H1 (cell line): ENCODE results near the gene NCOA6. TPM values are rescaled to one million over a fixed set of nuclear protein-coding genes. Genes with fewer than 3 reads are reported as not detected.
A peak's percentile ranks its signal among the peaks of the same experiment; 100 is the strongest.

Experiments
- ASH2L ChIP-seq: fragments of 200-600, 300-600 bp; sonication (generic); IDR thresholded peaks from one replicate; pipeline ENCODE4 v1.7.1; 2017; ENCODE audit warnings: low read length
- CBX8 ChIP-seq: fragments of 300-800, 300-1000 bp; sonication (generic); IDR thresholded peaks from 2 replicates; pipeline ENCODE4 v1.7.1; 2016; ENCODE audit warnings: low read depth, low read length, borderline replicate concordance
- CEBPB ChIP-seq: IDR thresholded peaks from 2 replicates; pipeline ENCODE4 v1.6.1; 2012; ENCODE audit warnings: low read depth, low read length
- CHD1 ChIP-seq: IDR thresholded peaks from 2 replicates; pipeline ENCODE4 v1.6.1; 2012; ENCODE audit warnings: low read depth, low read length, improper control_type of control experiment
- CHD2 ChIP-seq: IDR thresholded peaks from 2 replicates; pipeline ENCODE4 v1.6.1; 2012; ENCODE audit warnings: low read length, improper control_type of control experiment
- EGR1 ChIP-seq: IDR thresholded peaks from 2 replicates; pipeline ENCODE4 v1.6.1; 2011; ENCODE audit warnings: low read depth, low read length, borderline replicate concordance
- EZH2 ChIP-seq: fragments of 200-600 bp; sonication (generic); IDR thresholded peaks from 2 replicates; pipeline ENCODE4 v1.7.1; 2012; ENCODE audit warnings: low read depth, mild to moderate bottlenecking, moderate library complexity, low read length, inconsistent platforms; ENCODE audit not compliant: severe bottlenecking
- HDAC2 ChIP-seq, 2 experiments: fragments of 300-600 bp in 1 of 2; sonication (generic) in 1 of 2; IDR thresholded peaks; 2 replicates each; pipeline ENCODE4 v1.6.1; 2011 to 2012; ENCODE audit warnings: low read depth in 2 of 2, low read length in 2 of 2, mild to moderate bottlenecking in 2 of 2, moderate library complexity in 2 of 2, borderline replicate concordance in 1 of 2, inconsistent platforms in 1 of 2
- JUN ChIP-seq: IDR thresholded peaks from 2 replicates; pipeline ENCODE4 v1.6.1; 2011; ENCODE audit warnings: low read depth, mild to moderate bottlenecking, improper control_type of control experiment, low read length
- JUND ChIP-seq: IDR thresholded peaks from 2 replicates; pipeline ENCODE4 v1.6.1; 2011; ENCODE audit warnings: mild to moderate bottlenecking, improper control_type of control experiment, low read length
- KDM1A ChIP-seq: fragments of 200-600, 300-600 bp; sonication (generic); IDR thresholded peaks from 2 replicates; pipeline ENCODE4 v1.7.1; 2016; ENCODE audit warnings: mild to moderate bottlenecking, low read length, borderline replicate concordance
- KDM5A ChIP-seq: fragments of 200-600 bp; IDR thresholded peaks from 2 replicates; pipeline ENCODE4 v1.7.1; 2012; ENCODE audit warnings: mild to moderate bottlenecking, low read length, inconsistent platforms, mixed read lengths
- NANOG ChIP-seq: IDR thresholded peaks from 2 replicates; pipeline ENCODE4 v1.6.1; 2011; ENCODE audit warnings: low read length, low read depth, mild to moderate bottlenecking, inconsistent platforms; ENCODE audit not compliant: insufficient read depth, poor library complexity, severe bottlenecking
- POLR2A ChIP-seq, 2 experiments: IDR thresholded peaks; 1 replicate in 1 of 2; 2 replicates in 1 of 2; pipeline ENCODE4 v1.6.1; 2011; ENCODE audit warnings: low read depth in 2 of 2, low read length in 2 of 2, mild to moderate bottlenecking in 2 of 2; ENCODE audit errors: control extremely low read depth in 1 of 2
- RBBP5 ChIP-seq: IDR thresholded peaks from 2 replicates; pipeline ENCODE4 v1.7.1; 2012; ENCODE audit warnings: low read depth, mild to moderate bottlenecking, inconsistent platforms, low read length, moderate library complexity, borderline replicate concordance
- RNF2 ChIP-seq: fragments of 200-900, 300-1000 bp; sonication (generic); IDR thresholded peaks from 2 replicates; pipeline ENCODE4 v1.7.1; 2016; ENCODE audit warnings: borderline replicate concordance, low read depth, mild to moderate bottlenecking, antibody characterized with exemption, low read length; ENCODE audit not compliant: poor library complexity, severe bottlenecking; ENCODE audit errors: missing control alignments
- SIN3A ChIP-seq, 2 experiments: IDR thresholded peaks in 1 of 2; conservative IDR thresholded peaks in 1 of 2; 2 replicates each; pipeline ENCODE4 v1.6.1; 2011 to 2012; ENCODE audit warnings: low read length in 2 of 2, improper control_type of control experiment in 1 of 2, low read depth in 1 of 2, mild to moderate bottlenecking in 1 of 2
- SP4 ChIP-seq: IDR thresholded peaks from 2 replicates; pipeline ENCODE4 v1.6.1; 2012; ENCODE audit warnings: low read length, inconsistent platforms
- SRF ChIP-seq: IDR thresholded peaks from 2 replicates; pipeline ENCODE4 v1.6.1; 2011; ENCODE audit warnings: mild to moderate bottlenecking, low read depth, low read length, moderate library complexity
- SUZ12 ChIP-seq: fragments of 200-600 bp; sonication (generic); IDR thresholded peaks from 2 replicates; pipeline ENCODE4 v1.6.1; 2012; ENCODE audit warnings: mild to moderate bottlenecking, inconsistent platforms, low read length, moderate library complexity, mixed read lengths
- TAF1 ChIP-seq: IDR thresholded peaks from 2 replicates; pipeline ENCODE4 v1.6.1; 2011; ENCODE audit warnings: mild to moderate bottlenecking, low read depth, low read length
- TCF12 ChIP-seq: IDR thresholded peaks from 2 replicates; pipeline ENCODE4 v1.6.1; 2011; ENCODE audit warnings: low read depth, mild to moderate bottlenecking, low read length
- polyA plus RNA-seq, 7 experiments: library from polyadenylated mRNA; depleted of rRNA in 3 of 7; stranded (reverse) in 5 of 7; unstranded in 2 of 7; fragments of >200 nt in 5 of 7; fragments of 200-250 nt in 2 of 7; gene quantifications; 1 replicate in 5 of 7; 2 replicates in 1 of 7; 4 replicates in 1 of 7; pipeline versions ENCODE4 v1.2.1 to v1.2.3, GENCODE V29; 2011 to 2013; ENCODE audit warnings: missing spikeins in 2 of 7, mixed read lengths in 2 of 7
- total RNA-seq: library from RNA; stranded (reverse); fragmentation: NEBNext Ultra II Directional; extraction: Animal tissue kit (Norgen Biotek cat#: 25700); gene quantifications from 2 replicates; pipeline ENCODE4 v1.2.1, GENCODE V29; 2021
- TF ChIP-seq, protein P1 (sequence below): IDR thresholded peaks from 2 replicates; pipeline ENCODE4 v1.6.1; 2012; ENCODE audit warnings: inconsistent platforms

Gene NCOA6
- total and polyA plus RNA-seq, 2 of the 8 experiments (the other 6 are each of a cell fraction or from before 2014, with no cell fraction given) = 9.0 to 9.5 TPM

DNA sequence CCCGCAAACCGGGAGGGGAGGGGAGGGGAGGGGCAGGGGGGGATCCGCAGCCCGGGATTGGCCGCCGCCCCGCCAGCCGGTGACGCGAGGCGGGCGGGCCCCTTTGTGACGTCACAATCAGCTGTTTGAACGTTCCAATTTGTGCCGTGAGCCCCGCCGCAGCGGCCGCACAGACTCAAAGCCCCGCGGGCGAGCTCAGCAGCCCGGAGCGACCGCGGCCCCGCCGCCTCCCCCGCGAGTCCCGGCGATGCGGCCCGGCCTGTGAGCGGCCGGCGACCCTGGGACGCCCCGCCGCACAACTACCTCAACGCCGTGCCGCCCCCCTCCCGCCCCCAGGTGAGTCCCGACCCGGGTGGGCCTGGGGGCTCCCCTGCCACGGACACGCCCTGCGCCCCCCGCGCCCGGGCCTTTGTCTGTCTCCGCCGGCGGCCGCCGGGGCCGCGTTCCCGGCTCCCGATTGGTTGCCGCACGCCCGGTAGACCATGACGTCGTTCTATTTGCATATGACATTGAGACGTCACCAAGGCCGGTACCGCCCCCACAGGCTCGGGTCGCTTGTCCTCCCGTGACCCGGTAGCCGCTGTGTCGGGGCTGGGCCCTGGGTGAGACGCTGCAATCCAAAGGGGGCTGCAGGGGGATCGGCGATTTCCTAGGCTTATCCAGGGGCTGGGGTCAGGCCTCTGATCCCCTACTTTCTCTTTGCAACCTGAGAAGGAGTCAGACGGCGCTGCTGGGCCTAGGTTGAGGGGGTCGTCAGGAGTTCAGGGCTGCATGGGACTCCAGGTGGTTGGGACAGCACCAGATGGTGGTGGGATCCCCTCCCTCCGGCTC, 121.1 kb downstream of the NCOA6 start, which contains the start of gene TP53INP2 (continued):
- TF ChIP-seq RNF2 (no peak), JUND (no peak), CHD1 (no peak), KDM1A (no peak), SIN3A (conservative IDR thresholded peaks at IDR 0.05 in 1 of 2, IDR thresholded peaks at IDR 0.05 in 1 of 2; ENCODE audit: low read depth in 1 of 2, low read length in 2 of 2) (peak in 1 of 2 experiments; percentile 65; a peak in 2 of 4 replicates), RBBP5 (0 out of 2 replicates have a peak, but pooled peaks have one; percentile 36), SUZ12 (no peak), HDAC2 (IDR thresholded peaks at IDR 0.05; ENCODE audit: borderline replicate concordance in 1 of 2, low read depth in 2 of 2, low read length in 2 of 2) (peak in 1 of 2 experiments; percentile 51; a peak in 1 of 4 replicates), POLR2A (IDR thresholded peaks at IDR 0.05; ENCODE audit: control extremely low read depth in 1 of 2, low read depth in 2 of 2, low read length in 2 of 2) (peak; percentile 64 to 66), TAF1 (peak; percentile 70; the same call in 1 of the 2 replicates), KDM5A (no peak), EGR1 (no peak), EZH2 (no peak), ASH2L (peak; percentile 26), CHD2 (no peak), CEBPB (no peak), NANOG (no peak), JUN (no peak), SP4 (peak; percentile 30; the same call in 1 of the 2 replicates), CBX8 (no peak), SRF (no peak), TCF12 (0 out of 2 replicates have a peak, but pooled peaks have one; percentile 32)
- TF ChIP-seq, protein P1, sequence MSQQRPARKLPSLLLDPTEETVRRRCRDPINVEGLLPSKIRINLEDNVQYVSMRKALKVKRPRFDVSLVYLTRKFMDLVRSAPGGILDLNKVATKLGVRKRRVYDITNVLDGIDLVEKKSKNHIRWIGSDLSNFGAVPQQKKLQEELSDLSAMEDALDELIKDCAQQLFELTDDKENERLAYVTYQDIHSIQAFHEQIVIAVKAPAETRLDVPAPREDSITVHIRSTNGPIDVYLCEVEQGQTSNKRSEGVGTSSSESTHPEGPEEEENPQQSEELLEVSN = no peak
